GM18858 (cell line): ENCODE data around the gene FCGR3A.
"Not testable (repeated sequence)": the region's sequence is repeated elsewhere in the genome, so short reads cannot be mapped to it uniquely, and the experiment has no call there.

Source experiments
- ATAC-seq: cut with Tn5 transposase; IDR thresholded peaks from one replicate; pipeline ENCODE4 v1.9.1; 2021; ENCODE audit not compliant: unreplicated experiment

FCGR3A gene

GRCh38 chr1:161557506-161558450, 8.2 kb upstream of the FCGR3A start:
- not testable (repeated sequence) for ATAC-seq

GRCh38 chr1:161556990-161557389, 7.4 kb upstream of the FCGR3A start:
- ATAC-seq: not testable (repeated sequence)

GRCh38 chr1:161556143-161556542, 6.5 kb upstream of the FCGR3A start:
- not testable (repeated sequence) for ATAC-seq

- ATAC-seq: not testable (repeated sequence)
Observed at GRCh38 chr1:161554815-161555417, 5.3 kb upstream of the FCGR3A start.

GRCh38 chr1:161554340-161554739, 4.7 kb upstream of the FCGR3A start:
- ATAC-seq: not testable (repeated sequence)

- ATAC-seq: not testable (repeated sequence)
Observed at GRCh38 chr1:161553631-161554030, 4.0 kb upstream of the FCGR3A start.

GRCh38 chr1:161550942-161551341, 1.3 kb upstream of the FCGR3A start:
- ATAC-seq: not testable (repeated sequence)

GRCh38 chr1:161548749-161549406, 740 bp downstream of the FCGR3A start:
- not testable (repeated sequence) for ATAC-seq

- ATAC-seq: not testable (repeated sequence)
Observed at GRCh38 chr1:161547995-161548741, 1.4 kb downstream of the FCGR3A start.

- not testable (repeated sequence) for ATAC-seq
Observed at GRCh38 chr1:161545005-161545731, 4.5 kb downstream of the FCGR3A start.

GRCh38 chr1:161543125-161543524, 6.5 kb downstream of the FCGR3A start:
- not testable (repeated sequence) for ATAC-seq

GRCh38 chr1:161542091-161542559, 7.5 kb downstream of the FCGR3A start:
- ATAC-seq: peak; percentile 34

GRCh38 chr1:161540570-161540960, 9.1 kb downstream of the FCGR3A start:
- ATAC-seq: peak; percentile 12

- ATAC-seq: peak; percentile 41
Observed at GRCh38 chr1:161539731-161540569, 9.7 kb downstream of the FCGR3A start.

- not testable (repeated sequence) for ATAC-seq
Observed at GRCh38 chr1:161538925-161539479, 10.6 kb downstream of the FCGR3A start.

- not testable (repeated sequence) for ATAC-seq
Observed at GRCh38 chr1:161537068-161537669, 12.4 kb downstream of the FCGR3A start.

GRCh38 chr1:161532644-161533567, 16.7 kb downstream of the FCGR3A start:
- not testable (repeated sequence) for ATAC-seq
